NCI-H146 treated with DMSO at 0.1 percent for 48 hours (cell line): ENCODE results near the gene ACOT7.
A peak's percentile ranks its signal among the peaks of the same experiment; 100 is the strongest.

Experiments
- DNase-seq: peaks from one replicate; lab custom pipeline; 2025; ENCODE audit not compliant: unreplicated experiment; lab: John Stamatoyannopoulos, UW

The ACOT7 gene

GRCh38 chr1:6424619-6425593 lies 31.3 kb upstream of the ACOT7 start, which contains the start of gene ESPN:
ESPN (plus strand) TSS chr1:6424776; CDS start chr1:6424956, 180 bp downstream.
- DNase-seq, result no peak

GRCh38 chr1:6424000-6424565 lies 30.5 kb upstream of the ACOT7 start:
- no peak for DNase-seq

- peak; percentile 47 for DNase-seq
Observed at GRCh38 chr1:6423321-6423999, 29.9 kb upstream of the ACOT7 start.

- DNase-seq, result no peak
Observed at GRCh38 chr1:6421266-6421665, 27.7 kb upstream of the ACOT7 start.

GRCh38 chr1:6420454-6421042 lies 27.0 kb upstream of the ACOT7 start:
- DNase-seq, result no peak

- DNase-seq, result no peak
Observed at GRCh38 chr1:6419804-6420453, 26.4 kb upstream of the ACOT7 start, which contains the start of gene HES2. HES2 (minus strand) TSS chr1:6419919; CDS start chr1:6419820, 99 bp downstream.

- DNase-seq, result no peak
Observed at GRCh38 chr1:6419397-6419803, 25.8 kb upstream of the ACOT7 start.

- DNase-seq, result no peak
Observed at GRCh38 chr1:6418668-6419396, 25.3 kb upstream of the ACOT7 start.

GRCh38 chr1:6417961-6418667 lies 24.5 kb upstream of the ACOT7 start:
- DNase-seq, result no peak

- no peak for DNase-seq
Observed at GRCh38 chr1:6416906-6417305, 23.3 kb upstream of the ACOT7 start.

GRCh38 chr1:6416295-6416656 lies 22.7 kb upstream of the ACOT7 start:
- DNase-seq, result no peak

GRCh38 chr1:6414881-6415626 lies 21.5 kb upstream of the ACOT7 start:
- DNase-seq, result no peak

- DNase-seq, result peak; percentile 60
Observed at GRCh38 chr1:6414443-6414844, 20.9 kb upstream of the ACOT7 start.

- peak; percentile 58 for DNase-seq
Observed at GRCh38 chr1:6412896-6413295, 19.3 kb upstream of the ACOT7 start.

GRCh38 chr1:6410248-6410893 lies 16.8 kb upstream of the ACOT7 start:
- no peak for DNase-seq

- DNase-seq, result no peak
Observed at GRCh38 chr1:6409733-6410132, 16.2 kb upstream of the ACOT7 start.

- no peak for DNase-seq
Observed at GRCh38 chr1:6409053-6409452, 15.5 kb upstream of the ACOT7 start.

- no peak for DNase-seq
Observed at GRCh38 chr1:6408023-6408422, 14.5 kb upstream of the ACOT7 start.
